ENCODE measurements around the gene POPDC3. TPM values are rescaled to one million over a fixed set of nuclear protein-coding genes. Genes with fewer than 3 reads are reported as not detected.

Gene POPDC3
- total RNA-seq, 1 donor, result not detected

GRCh38 chr6:105207524-105208269 is 27.9 kb upstream of the POPDC3 start:
- Histone ChIP-seq H3K9me3 (ENCODE audit: low read depth, low read length) (no peaks in the 10 kb centered on the region), H3K4me1 (ENCODE audit: insufficient read depth, low read length) (no peaks in the 10 kb centered on the region), H3K4me3 (ENCODE audit: low read length) (no peak overlapping the region), H3K27me3 (ENCODE audit: insufficient read depth, low read length) (no peaks in the 10 kb centered on the region)

GRCh38 chr6:105204768-105205167 is 25.0 kb upstream of the POPDC3 start:
- Histone ChIP-seq H3K4me3 (ENCODE audit: low read length) (no peak overlapping the region), H3K4me1 (ENCODE audit: insufficient read depth, low read length) (no peaks in the 10 kb centered on the region), H3K27me3 (ENCODE audit: insufficient read depth, low read length) (no peaks in the 10 kb centered on the region), H3K9me3 (ENCODE audit: low read depth, low read length) (no peaks in the 10 kb centered on the region)

GRCh38 chr6:105204331-105204730 is 24.5 kb upstream of the POPDC3 start:
- Histone ChIP-seq H3K4me1 (ENCODE audit: insufficient read depth, low read length) (no peaks in the 10 kb centered on the region), H3K4me3 (ENCODE audit: low read length) (no peak overlapping the region), H3K27me3 (ENCODE audit: insufficient read depth, low read length) (no peaks in the 10 kb centered on the region), H3K9me3 (ENCODE audit: low read depth, low read length) (no peaks in the 10 kb centered on the region)

- no peaks in the 10 kb centered on the region for H3K4me1 ChIP-seq (ENCODE audit: insufficient read depth, low read length)
- H3K4me3 ChIP-seq (ENCODE audit: low read length), result no peak overlapping the region
- no peaks in the 10 kb centered on the region for H3K9me3 ChIP-seq (ENCODE audit: low read depth, low read length)
- no peaks in the 10 kb centered on the region for H3K27me3 ChIP-seq (ENCODE audit: insufficient read depth, low read length)
Measured at GRCh38 chr6:105202486-105202885, 22.7 kb upstream of the POPDC3 start.

GRCh38 chr6:105200133-105200730 is 20.4 kb upstream of the POPDC3 start:
- Histone ChIP-seq H3K27me3 (ENCODE audit: insufficient read depth, low read length) (no peaks in the 10 kb centered on the region), H3K4me1 (ENCODE audit: insufficient read depth, low read length) (no peaks in the 10 kb centered on the region), H3K4me3 (ENCODE audit: low read length) (no peak overlapping the region), H3K9me3 (ENCODE audit: low read depth, low read length) (no peaks in the 10 kb centered on the region)

GRCh38 chr6:105199711-105200110 is 19.9 kb upstream of the POPDC3 start:
- no peaks in the 10 kb centered on the region for H3K4me1 ChIP-seq (ENCODE audit: insufficient read depth, low read length)
- H3K4me3 ChIP-seq (ENCODE audit: low read length), result no peak overlapping the region
- no peaks in the 10 kb centered on the region for H3K9me3 ChIP-seq (ENCODE audit: low read depth, low read length)
- H3K27me3 ChIP-seq (ENCODE audit: insufficient read depth, low read length), result no peaks in the 10 kb centered on the region

- Histone ChIP-seq H3K4me3 (ENCODE audit: low read length) (no peak overlapping the region), H3K9me3 (ENCODE audit: low read depth, low read length) (no peaks in the 10 kb centered on the region), H3K27me3 (ENCODE audit: insufficient read depth, low read length) (no peaks in the 10 kb centered on the region), H3K4me1 (ENCODE audit: insufficient read depth, low read length) (no peaks in the 10 kb centered on the region)
Measured at GRCh38 chr6:105196076-105196475, 16.3 kb upstream of the POPDC3 start.

GRCh38 chr6:105194591-105194990 is 14.8 kb upstream of the POPDC3 start:
- no peaks in the 10 kb centered on the region for H3K9me3 ChIP-seq (ENCODE audit: low read depth, low read length)

GRCh38 chr6:105194106-105194505 is 14.3 kb upstream of the POPDC3 start:
- no peaks in the 10 kb centered on the region for H3K9me3 ChIP-seq (ENCODE audit: low read depth, low read length)
- H3K4me1 ChIP-seq (ENCODE audit: insufficient read depth, low read length), result no peaks in the 10 kb centered on the region
- no peaks in the 10 kb centered on the region for H3K27me3 ChIP-seq (ENCODE audit: insufficient read depth, low read length)
- no peak overlapping the region for H3K4me3 ChIP-seq (ENCODE audit: low read length)

More at GRCh38 chr6:105194591-105194990, 14.8 kb upstream of the POPDC3 start:
- Histone ChIP-seq H3K4me1 (ENCODE audit: insufficient read depth, low read length) (no peaks in the 10 kb centered on the region), H3K4me3 (ENCODE audit: low read length) (no peak overlapping the region), H3K27me3 (ENCODE audit: insufficient read depth, low read length) (no peaks in the 10 kb centered on the region)

GRCh38 chr6:105193647-105194046 is 13.8 kb upstream of the POPDC3 start:
- Histone ChIP-seq H3K4me1 (ENCODE audit: insufficient read depth, low read length) (no peaks in the 10 kb centered on the region), H3K4me3 (ENCODE audit: low read length) (no peak overlapping the region), H3K27me3 (ENCODE audit: insufficient read depth, low read length) (no peaks in the 10 kb centered on the region), H3K9me3 (ENCODE audit: low read depth, low read length) (no peaks in the 10 kb centered on the region)

GRCh38 chr6:105192707-105193465 is 13.1 kb upstream of the POPDC3 start:
- Histone ChIP-seq H3K4me3 (ENCODE audit: low read length) (no peak overlapping the region), H3K27me3 (ENCODE audit: insufficient read depth, low read length) (no peaks in the 10 kb centered on the region)

GRCh38 chr6:105191351-105191750 is 11.5 kb upstream of the POPDC3 start:
- no peak overlapping the region for H3K4me3 ChIP-seq (ENCODE audit: low read length)
- peaks cover 6% of the 10 kb centered on the region for H3K27me3 ChIP-seq (ENCODE audit: insufficient read depth, low read length)
- no peaks in the 10 kb centered on the region for H3K9me3 ChIP-seq (ENCODE audit: low read depth, low read length)
- H3K4me1 ChIP-seq (ENCODE audit: insufficient read depth, low read length), result no peaks in the 10 kb centered on the region

More at GRCh38 chr6:105192707-105193465, 13.1 kb upstream of the POPDC3 start:
- H3K4me1 ChIP-seq (ENCODE audit: insufficient read depth, low read length), result no peaks in the 10 kb centered on the region
- H3K9me3 ChIP-seq (ENCODE audit: low read depth, low read length), result no peaks in the 10 kb centered on the region

- Histone ChIP-seq H3K4me3 (ENCODE audit: low read length) (no peak overlapping the region), H3K27me3 (ENCODE audit: insufficient read depth, low read length) (peaks cover 10% of the 10 kb centered on the region), H3K9me3 (ENCODE audit: low read depth, low read length) (no peaks in the 10 kb centered on the region), H3K4me1 (ENCODE audit: insufficient read depth, low read length) (no peaks in the 10 kb centered on the region)
Measured at GRCh38 chr6:105189026-105189820, 9.4 kb upstream of the POPDC3 start.

- no peaks in the 10 kb centered on the region for H3K9me3 ChIP-seq (ENCODE audit: low read depth, low read length)
- no peak overlapping the region for H3K4me3 ChIP-seq (ENCODE audit: low read length)
- no peaks in the 10 kb centered on the region for H3K4me1 ChIP-seq (ENCODE audit: insufficient read depth, low read length)
- peaks cover 16% of the 10 kb centered on the region for H3K27me3 ChIP-seq (ENCODE audit: insufficient read depth, low read length)
Measured at GRCh38 chr6:105188251-105188650, 8.4 kb upstream of the POPDC3 start.

- H3K4me1 ChIP-seq (ENCODE audit: insufficient read depth, low read length), result no peaks in the 10 kb centered on the region
- H3K4me3 ChIP-seq (ENCODE audit: low read length), result no peak overlapping the region
- no peaks in the 10 kb centered on the region for H3K9me3 ChIP-seq (ENCODE audit: low read depth, low read length)
- H3K27me3 ChIP-seq (ENCODE audit: insufficient read depth, low read length), result peaks cover 32% of the 10 kb centered on the region
Measured at GRCh38 chr6:105186576-105186975, 6.8 kb upstream of the POPDC3 start.
